Keratinocyte (primary cell): ENCODE measurements around the gene MRTFA. TPM values are rescaled to one million over a fixed set of nuclear protein-coding genes. Genes with fewer than 3 reads are reported as not detected.

Experiments
- DNase-seq: peaks from one replicate; pipeline ENCODE4 v3.0.0-alpha.2; 2011; ENCODE audit warnings: low read depth, missing footprints, low spot score
- FAIRE-seq: peaks from 2 replicates; lab custom pipeline; 2011; peaks lifted over from hg19 to GRCh38; lab: Jason Lieb, UNC
- H2AFZ ChIP-seq: 2 replicates; pipeline ENCODE4 v1.6.0; 2012; ENCODE audit warnings: low read length, control low read depth, inconsistent platforms; ENCODE audit not compliant: control insufficient read depth
- H3K27ac ChIP-seq: 2 replicates; pipeline ENCODE4 v1.5.1; 2011; ENCODE audit warnings: low read length; ENCODE audit not compliant: control insufficient read depth, insufficient read depth
- H3K27me3 ChIP-seq: 3 replicates; pipeline ENCODE4 v1.6.0; 2011; ENCODE audit warnings: low read length; ENCODE audit not compliant: control insufficient read depth, insufficient read depth; ENCODE audit errors: extremely low read depth
- H3K36me3 ChIP-seq, 2 experiments: 2 replicates in 1 of 2; 3 replicates in 1 of 2; pipeline ENCODE4 v1.5.1; 2011; ENCODE audit warnings: low read length in 2 of 2, mild to moderate bottlenecking in 1 of 2; ENCODE audit not compliant: control insufficient read depth in 2 of 2, insufficient read depth in 2 of 2; ENCODE audit errors: extremely low read depth in 1 of 2
- H3K4me1 ChIP-seq: 3 replicates; pipeline ENCODE4 v1.5.1; 2011; ENCODE audit warnings: low read length; ENCODE audit not compliant: control insufficient read depth, insufficient read depth; ENCODE audit errors: extremely low read depth
- H3K4me2 ChIP-seq: 3 replicates; pipeline ENCODE4 v1.6.0; 2011; ENCODE audit warnings: low read depth, low read length; ENCODE audit not compliant: control insufficient read depth, insufficient read depth; ENCODE audit errors: extremely low read depth
- H3K4me3 ChIP-seq, 3 experiments: fragments of 200-600 bp in 1 of 3; sonication (generic) in 1 of 3; 2 replicates in 2 of 3; 3 replicates in 1 of 3; pipeline ENCODE4 v1.5.1; 2011 to 2016; ENCODE audit warnings: low read length in 3 of 3, mild to moderate bottlenecking in 3 of 3, control low read depth in 2 of 3, inconsistent platforms in 1 of 3, low read depth in 1 of 3, mixed read lengths in 1 of 3, mixed run types in 1 of 3, moderate library complexity in 1 of 3; ENCODE audit not compliant: control insufficient read depth in 2 of 3, insufficient read depth in 2 of 3; ENCODE audit errors: extremely low read depth in 1 of 3
- H3K79me2 ChIP-seq: 2 replicates; pipeline ENCODE4 v1.6.0; 2012; ENCODE audit warnings: low read length; ENCODE audit not compliant: control insufficient read depth, insufficient read depth
- H3K9ac ChIP-seq: 3 replicates; pipeline ENCODE4 v1.6.0; 2011; ENCODE audit warnings: low read length; ENCODE audit not compliant: control insufficient read depth, insufficient read depth; ENCODE audit errors: extremely low read depth
- H3K9me1 ChIP-seq: 3 replicates; pipeline ENCODE4 v1.6.0; 2011; ENCODE audit warnings: low read length; ENCODE audit not compliant: control insufficient read depth, insufficient read depth; ENCODE audit errors: extremely low read depth
- H3K9me3 ChIP-seq: 2 replicates; pipeline ENCODE4 v1.5.1; 2012; ENCODE audit warnings: low read depth, low read length; ENCODE audit not compliant: control insufficient read depth
- H4K20me1 ChIP-seq: 3 replicates; pipeline ENCODE4 v1.6.0; 2011; ENCODE audit warnings: low read length; ENCODE audit not compliant: control insufficient read depth, insufficient read depth; ENCODE audit errors: extremely low read depth
- EZH2 ChIP-seq: IDR thresholded peaks from one replicate; pipeline ENCODE4 v1.6.1; 2012; ENCODE audit warnings: inconsistent platforms, mild to moderate bottlenecking, low read length, moderate library complexity
- dilution Hi-C: fragments of 300-500 bp; cut with MboI; formaldehyde crosslinking; loops from one replicate; pipeline ENCODE4 v1.7.0; 2020; ENCODE audit warnings: low sequenced_read_pairs; ENCODE audit not compliant: extremely low pct_ligation_motif_present
- polyA minus RNA-seq, 3 experiments: library from RNA; depleted of rRNA, polyadenylated mRNA; stranded (reverse); fragments of >200 nt; gene quantifications; 1 replicate in 1 of 3; 2 replicates in 1 of 3; 3 replicates in 1 of 3; pipeline ENCODE4 v1.2.3, GENCODE V29; 2011
- polyA plus RNA-seq, 5 experiments: library from polyadenylated mRNA; depleted of rRNA in 3 of 5; stranded (reverse) in 3 of 5; stranded (forward) in 1 of 5; unstranded in 1 of 5; fragments of >200 nt; gene quantifications; 1 replicate in 1 of 5; 2 replicates in 3 of 5; 3 replicates in 1 of 5; pipeline versions ENCODE4 v1.2.1 to v1.2.3, GENCODE V29; 2011 to 2012; ENCODE audit warnings: missing spikeins in 2 of 5, low read depth in 1 of 5, low replicate concordance in 1 of 5
- TF ChIP-seq, protein P1 (sequence below), 3 experiments: IDR thresholded peaks in 1 of 3; conservative IDR thresholded peaks in 1 of 3; optimal IDR thresholded peaks in 1 of 3; 2 replicates in 2 of 3; 3 replicates in 1 of 3; pipeline versions ENCODE3 to v1.5.1; 2011; ENCODE audit warnings: low read length in 3 of 3, mild to moderate bottlenecking in 3 of 3, moderate library complexity in 2 of 3, control low read depth in 1 of 3, inconsistent platforms in 1 of 3; ENCODE audit not compliant: insufficient read depth in 2 of 3; ENCODE audit errors: extremely low read depth in 1 of 3

MRTFA gene
- polyA plus RNA-seq (5.6 to 14.3 TPM (median 6.5 TPM) in 3 replicates), polyA minus RNA-seq (28.4 to 116 TPM (median 38.1 TPM) in 3 replicates)
- polyA plus RNA-seq (2011; ENCODE audit: low read depth) = 8.2 TPM
- polyA plus RNA-seq (2011; cell fraction: cytosol; rRNA removed) = 4.9 and 10.8 TPM in 2 replicates
- polyA plus RNA-seq (2011; cell fraction: nucleus; rRNA removed) = 33.6 and 38.9 TPM in 2 replicates
- polyA plus RNA-seq (2012; ENCODE audit: low replicate concordance) = 22.3 and 39.1 TPM in 2 replicates
- polyA minus RNA-seq (2011; cell fraction: cytosol; rRNA and poly(A)+ RNA removed) = 52.6 TPM
- 49.2 and 94.8 TPM in 2 replicates for polyA minus RNA-seq (2011; cell fraction: nucleus; rRNA and poly(A)+ RNA removed)

DNA sequence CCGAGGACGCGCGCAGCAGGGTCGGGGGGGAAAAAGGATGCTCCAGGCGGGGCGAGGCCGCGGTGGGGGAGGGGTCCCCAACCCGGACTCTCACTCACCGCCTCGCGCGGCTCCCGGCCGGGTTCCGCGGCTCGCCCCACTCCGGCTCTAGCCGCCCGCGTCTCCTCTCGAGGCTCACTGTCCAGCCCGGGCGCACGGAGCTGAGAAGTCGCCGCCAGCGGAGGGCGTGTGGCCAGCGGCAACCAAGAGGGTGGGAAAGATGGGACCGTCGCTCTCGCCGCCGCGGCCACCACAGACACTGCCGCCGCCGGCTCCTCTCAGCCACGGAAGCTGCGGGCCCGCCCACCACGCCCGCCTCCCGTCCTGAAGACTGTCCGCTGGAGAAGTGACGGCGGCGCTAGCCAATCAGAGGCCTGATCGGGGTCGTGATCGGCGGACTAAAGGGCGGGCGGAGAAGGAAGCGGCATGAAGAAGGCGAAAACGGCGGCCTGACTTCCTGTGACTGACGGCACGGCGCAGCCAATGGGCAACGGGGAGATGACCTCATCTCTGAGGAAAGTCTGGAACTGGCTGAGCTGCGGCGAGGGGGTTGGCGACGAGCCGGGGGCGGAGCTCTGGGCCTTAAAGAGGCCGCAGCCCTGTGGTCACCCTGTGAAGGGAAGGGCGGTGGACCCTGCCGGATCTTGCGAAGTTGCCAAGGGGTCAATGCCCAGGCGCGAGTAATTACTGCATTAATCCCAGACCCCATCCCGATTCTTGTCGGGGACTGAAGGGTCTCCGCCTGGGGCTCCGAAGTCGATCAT, at the start of gene MRTFA:
Gene MRTFA, minus strand, starts transcription at position 340 of the 803 bp plus-strand sequence.
- Histone ChIP-seq H3K4me1 (peaks cover 22% of the 10 kb centered on the region), H4K20me1 (peaks cover 11% of the 10 kb centered on the region), H3K79me2 (peaks cover 49% of the 10 kb centered on the region), H3K9me3 (no peaks in the 10 kb centered on the region), H3K27ac (peak within 1 kb of the TSS; percentile 88), H3K9ac (peak within 1 kb of the TSS; percentile 88), H2AFZ (peak within 1 kb of the TSS; percentile 81), H3K27me3 (no peaks in the 10 kb centered on the region), H3K9me1 (no peaks in the 10 kb centered on the region), H3K4me3 (peak within 1 kb of the TSS; percentile 85 to 96 (median 95)), H3K4me2 (peak within 1 kb of the TSS; percentile 96), H3K36me3 (no peaks in the 10 kb centered on the region)
- DNase-seq = peak; percentile 98
- dilution Hi-C loops = loop anchor here (25.0 kb wide), 1 partner anchor 99 kb away; no protein-coding TSS in a partner anchor
- TF ChIP-seq, protein P1, sequence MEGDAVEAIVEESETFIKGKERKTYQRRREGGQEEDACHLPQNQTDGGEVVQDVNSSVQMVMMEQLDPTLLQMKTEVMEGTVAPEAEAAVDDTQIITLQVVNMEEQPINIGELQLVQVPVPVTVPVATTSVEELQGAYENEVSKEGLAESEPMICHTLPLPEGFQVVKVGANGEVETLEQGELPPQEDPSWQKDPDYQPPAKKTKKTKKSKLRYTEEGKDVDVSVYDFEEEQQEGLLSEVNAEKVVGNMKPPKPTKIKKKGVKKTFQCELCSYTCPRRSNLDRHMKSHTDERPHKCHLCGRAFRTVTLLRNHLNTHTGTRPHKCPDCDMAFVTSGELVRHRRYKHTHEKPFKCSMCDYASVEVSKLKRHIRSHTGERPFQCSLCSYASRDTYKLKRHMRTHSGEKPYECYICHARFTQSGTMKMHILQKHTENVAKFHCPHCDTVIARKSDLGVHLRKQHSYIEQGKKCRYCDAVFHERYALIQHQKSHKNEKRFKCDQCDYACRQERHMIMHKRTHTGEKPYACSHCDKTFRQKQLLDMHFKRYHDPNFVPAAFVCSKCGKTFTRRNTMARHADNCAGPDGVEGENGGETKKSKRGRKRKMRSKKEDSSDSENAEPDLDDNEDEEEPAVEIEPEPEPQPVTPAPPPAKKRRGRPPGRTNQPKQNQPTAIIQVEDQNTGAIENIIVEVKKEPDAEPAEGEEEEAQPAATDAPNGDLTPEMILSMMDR (optimal IDR thresholded peaks at IDR 0.05 in 1 of 3, IDR thresholded peaks at IDR 0.05 in 1 of 3, conservative IDR thresholded peaks at IDR 0.05 in 1 of 3; ENCODE audit: extremely low read depth in 1 of 3, insufficient read depth in 2 of 3, low read length in 3 of 3) = no peak
- no peak for TF ChIP-seq EZH2
- peak; percentile 86 for FAIRE-seq

DNA sequence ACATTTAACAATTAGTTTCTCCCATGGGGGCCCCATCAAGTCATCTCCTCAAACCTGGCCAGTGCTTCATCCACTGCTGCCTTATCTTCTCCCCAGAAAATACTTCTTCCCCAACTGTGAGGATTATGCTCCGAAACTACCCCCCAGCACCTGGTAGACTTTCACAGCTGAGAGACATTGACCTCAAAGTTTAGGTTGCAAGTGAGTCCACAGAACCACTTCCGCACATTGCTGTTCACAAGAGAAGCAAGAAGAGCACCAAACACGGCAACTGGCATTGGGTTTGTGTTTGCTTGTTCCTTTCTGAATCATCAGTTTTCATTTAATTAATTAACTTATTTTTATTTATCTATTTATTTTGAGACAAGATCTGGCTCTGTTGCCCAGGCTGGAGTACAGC, 48.9 kb upstream of the MRTFA start:
- H3K4me1 ChIP-seq = peaks cover 12% of the 10 kb centered on the region
- no peak overlapping the region for H3K9ac ChIP-seq
- TF ChIP-seq, protein P1 (optimal IDR thresholded peaks at IDR 0.05 in 1 of 3, IDR thresholded peaks at IDR 0.05 in 1 of 3, conservative IDR thresholded peaks at IDR 0.05 in 1 of 3; ENCODE audit: extremely low read depth in 1 of 3, insufficient read depth in 2 of 3, low read length in 3 of 3) = no peak
- FAIRE-seq (no peak), DNase-seq (no peak)
- no peak overlapping the region for H2AFZ ChIP-seq
- H3K9me3 ChIP-seq = no peaks in the 10 kb centered on the region
- no peak overlapping the region for H3K27ac ChIP-seq
- no peaks in the 10 kb centered on the region for H3K27me3 ChIP-seq
- H3K79me2 ChIP-seq = no peaks in the 10 kb centered on the region
- no peaks in the 10 kb centered on the region for H3K9me1 ChIP-seq
- no peak overlapping the region for H3K4me3 ChIP-seq
- dilution Hi-C loops = no loop called here
- H3K36me3 ChIP-seq = no peaks in the 10 kb centered on the region
- no peak overlapping the region for H3K4me2 ChIP-seq
- no peaks in the 10 kb centered on the region for H4K20me1 ChIP-seq
